ENCODE measurements around the gene OR4K5. TPM values are rescaled to one million over a fixed set of nuclear protein-coding genes. Genes with fewer than 3 reads are reported as not detected.

The OR4K5 gene
- total RNA-seq, 1 donor from 2014 or later = not detected

Other genes starting within 250 kb of the OR4K5 start
- not detected for gene OR11H2, start 206.7 kb upstream of the OR4K5 start, total RNA-seq
- gene OR4Q3, start 177.0 kb upstream of the OR4K5 start, total RNA-seq = not detected
- not detected for gene OR4M1, start 147.1 kb upstream of the OR4K5 start, total RNA-seq
- gene OR4N2, start 116.8 kb upstream of the OR4K5 start, total RNA-seq = not detected
- gene OR4K2, start 45.5 kb upstream of the OR4K5 start, total RNA-seq = not detected
- not detected for gene OR4K1, start 10.3 kb downstream of the OR4K5 start, total RNA-seq
- not detected for gene OR4K15, start 55.0 kb downstream of the OR4K5 start, total RNA-seq
- not detected for gene OR4Q2, start 81.6 kb downstream of the OR4K5 start, total RNA-seq
- gene OR4K14, start 98.7 kb downstream of the OR4K5 start, total RNA-seq = not detected
- gene OR4K13, start 115.4 kb downstream of the OR4K5 start, total RNA-seq = not detected
- gene OR4L1, start 139.4 kb downstream of the OR4K5 start, total RNA-seq = not detected
- not detected for gene OR4K17, start 190.1 kb downstream of the OR4K5 start, total RNA-seq
- gene OR4N5, start 218.2 kb downstream of the OR4K5 start, total RNA-seq = not detected

All from Right ventricle myocardium inferior (tissue), 1 donor.